ENCODE data around the gene LRRC38.

DNA sequence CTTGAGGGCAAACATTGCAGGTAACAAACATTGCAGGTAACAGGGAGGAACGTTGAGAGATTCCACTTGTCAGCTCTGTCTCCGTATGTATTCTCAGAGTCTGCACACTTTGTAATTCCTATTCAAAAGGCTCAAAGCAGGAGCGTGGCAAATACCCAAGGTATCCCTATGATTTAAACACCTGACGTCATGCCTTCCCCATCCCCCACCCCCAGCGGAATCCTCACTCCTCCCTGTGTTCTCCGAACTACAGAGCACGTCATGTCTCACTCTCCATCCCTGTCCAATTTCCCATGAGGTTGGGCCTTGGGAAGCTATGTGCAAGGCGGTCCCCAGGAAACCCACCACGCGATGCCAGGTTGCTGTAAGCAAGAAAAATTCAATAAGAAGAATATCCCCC lies 2.8 kb upstream of the LRRC38 start:
- TF ChIP-seq EP300 (IDR thresholded peaks at IDR 0.05; ENCODE audit: borderline replicate concordance in 1 of 2, control insufficient read depth in 1 of 2, low read depth in 2 of 2, low read length in 2 of 2), result no peak
- TF ChIP-seq, protein P1, sequence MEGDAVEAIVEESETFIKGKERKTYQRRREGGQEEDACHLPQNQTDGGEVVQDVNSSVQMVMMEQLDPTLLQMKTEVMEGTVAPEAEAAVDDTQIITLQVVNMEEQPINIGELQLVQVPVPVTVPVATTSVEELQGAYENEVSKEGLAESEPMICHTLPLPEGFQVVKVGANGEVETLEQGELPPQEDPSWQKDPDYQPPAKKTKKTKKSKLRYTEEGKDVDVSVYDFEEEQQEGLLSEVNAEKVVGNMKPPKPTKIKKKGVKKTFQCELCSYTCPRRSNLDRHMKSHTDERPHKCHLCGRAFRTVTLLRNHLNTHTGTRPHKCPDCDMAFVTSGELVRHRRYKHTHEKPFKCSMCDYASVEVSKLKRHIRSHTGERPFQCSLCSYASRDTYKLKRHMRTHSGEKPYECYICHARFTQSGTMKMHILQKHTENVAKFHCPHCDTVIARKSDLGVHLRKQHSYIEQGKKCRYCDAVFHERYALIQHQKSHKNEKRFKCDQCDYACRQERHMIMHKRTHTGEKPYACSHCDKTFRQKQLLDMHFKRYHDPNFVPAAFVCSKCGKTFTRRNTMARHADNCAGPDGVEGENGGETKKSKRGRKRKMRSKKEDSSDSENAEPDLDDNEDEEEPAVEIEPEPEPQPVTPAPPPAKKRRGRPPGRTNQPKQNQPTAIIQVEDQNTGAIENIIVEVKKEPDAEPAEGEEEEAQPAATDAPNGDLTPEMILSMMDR (IDR thresholded peaks at IDR 0.05 in 2 of 3, conservative IDR thresholded peaks at IDR 0.05 in 1 of 3; ENCODE audit: control insufficient read depth in 2 of 3, extremely low read depth in 1 of 3, insufficient read depth in 1 of 3, low read depth in 3 of 3, low read length in 3 of 3), result no peak

Data from GM12878 (cell line).